ENCODE measurements around the gene RRM1.

DNA sequence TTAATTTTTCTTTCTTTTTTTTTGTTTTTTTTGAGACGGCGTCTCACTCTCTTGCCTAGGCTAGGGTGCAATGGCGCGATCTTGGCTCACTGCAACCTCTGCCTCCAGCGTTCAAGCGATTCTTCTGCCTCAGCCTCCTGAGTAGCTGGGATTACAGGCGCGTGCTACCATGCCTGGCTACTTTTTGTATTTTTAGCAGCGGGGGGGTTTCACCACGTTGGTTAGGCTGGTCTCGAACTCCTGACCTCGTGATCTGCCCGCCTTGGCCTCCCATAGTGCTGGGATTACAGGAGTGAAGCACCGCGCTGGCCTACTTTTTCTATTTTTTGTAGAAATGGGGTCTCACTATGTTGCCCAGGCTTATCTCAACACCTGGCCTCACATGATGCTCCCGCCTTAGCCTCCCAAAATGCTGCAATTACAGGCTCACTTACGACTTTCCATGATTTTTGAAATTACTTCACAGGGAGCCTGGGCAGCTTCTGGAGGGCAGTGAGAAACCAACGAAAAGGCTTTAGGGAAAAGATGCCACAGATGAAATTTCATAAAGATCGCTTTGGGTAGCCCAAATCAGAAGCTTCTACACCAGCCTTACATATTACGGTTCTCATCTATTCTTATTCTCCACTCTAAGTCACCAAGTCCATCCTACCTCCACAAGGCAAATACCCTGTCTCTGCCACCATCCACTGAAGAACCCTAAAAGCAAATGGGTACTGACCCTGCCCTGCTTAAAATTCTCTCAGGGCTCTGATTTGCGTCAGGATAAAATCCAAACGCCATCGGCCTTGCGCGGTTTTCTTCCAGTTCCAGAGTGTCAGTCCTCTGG is 866 bp upstream of the RRM1 start:
- no peak for TF ChIP-seq CTCF (IDR thresholded peaks at IDR 0.05)
- no peak for TF ChIP-seq POLR2AphosphoS5 (IDR thresholded peaks at IDR 0.05; ENCODE audit: insufficient read depth in 1 of 2, low read depth in 1 of 2)
- TF ChIP-seq POLR2A (IDR thresholded peaks at IDR 0.05): no peak
